Measurements from ENCODE around the gene GATB. TPM values are rescaled to one million over a fixed set of nuclear protein-coding genes. Genes with fewer than 3 reads are reported as not detected.

Gene GATB
- total RNA-seq, result 9.2 and 17.8 TPM in 2 replicates

GRCh38 chr4:151760712-151761661 lies at the start of gene GATB:
Gene GATB (minus strand): TSS chr4:151761007. CDS start chr4:151760982, 25 bp downstream.

